ENCODE results near the gene PALS1. TPM values are rescaled to one million over a fixed set of nuclear protein-coding genes. Genes with fewer than 3 reads are reported as not detected.

The PALS1 gene
- total and polyA plus RNA-seq, 2 of the 8 experiments (the other 6 are each of a cell fraction or from before 2014, with no cell fraction given), result 6.7 to 25.1 TPM

DNA sequence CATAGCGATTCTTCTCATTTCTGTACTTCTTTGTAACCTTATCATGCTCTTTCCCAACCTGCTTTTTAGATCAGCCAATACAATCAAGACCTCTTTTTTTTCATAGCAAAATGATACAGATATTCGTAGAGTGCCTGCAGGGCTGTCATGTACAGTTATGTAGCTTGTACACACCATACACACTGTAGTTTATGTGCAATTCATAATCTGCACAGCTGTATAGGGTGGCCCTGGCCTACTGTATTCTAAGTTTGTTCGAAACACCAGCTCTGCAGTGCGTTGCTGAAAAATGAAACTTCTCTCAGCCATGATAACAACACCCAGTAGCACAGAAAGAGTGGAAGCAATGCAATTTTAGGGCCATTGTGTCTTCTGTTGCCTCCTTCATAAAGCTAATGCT, 15.7 kb upstream of the PALS1 start:
- H4K20me1 ChIP-seq (replicated peaks in 1 of 2; ENCODE audit: control insufficient read depth in 1 of 2, insufficient read depth in 2 of 2, low read length in 2 of 2), result no peaks in the 10 kb centered on the region
- H3K56ac ChIP-seq (replicated peaks; ENCODE audit: insufficient read length, low read depth, low read length), result no peak overlapping the region
- no peak overlapping the region for H3K18ac ChIP-seq (ENCODE audit: extremely low read depth, low read length)
- no peak overlapping the region for H4K8ac ChIP-seq (ENCODE audit: extremely low read depth, insufficient read depth, low read length)
- POLR2A ChIA-PET (ENCODE audit: partially characterized antibody), result interaction anchor here (0.5 to 1.4 kb wide), 2 partner anchors 12 to 17 kb away, joined by 3 to 5 read pairs; no protein-coding TSS in a partner anchor
- DNase-seq (ENCODE audit: low read depth in 1 of 2, low spot score in 2 of 2) (no peak), FAIRE-seq (no peak)
- H3K4me1 ChIP-seq (replicated peaks in 1 of 4; ENCODE audit: control insufficient read depth in 3 of 4, insufficient read depth in 4 of 4, low read length in 3 of 4), result no peaks in the 10 kb centered on the region
- H3K4ac ChIP-seq (replicated peaks; ENCODE audit: insufficient read length, low read depth, low read length), result no peak overlapping the region
- H2BK20ac ChIP-seq (ENCODE audit: low read length), result no peak overlapping the region
- H2AK5ac ChIP-seq (ENCODE audit: low read depth, low read length), result no peak overlapping the region
- H2BK12ac ChIP-seq (ENCODE audit: low read depth, low read length), result no peak overlapping the region
- no peak overlapping the region for H3K23ac ChIP-seq (ENCODE audit: insufficient read length)
- H3K79me1 ChIP-seq (ENCODE audit: low read depth, low read length), result no peaks in the 10 kb centered on the region
- H3K4me3 ChIP-seq (ENCODE audit: extremely low read depth in 1 of 4, insufficient read depth in 2 of 4, low read depth in 3 of 4, low read length in 4 of 4), result no peak overlapping the region
- H3K79me2 ChIP-seq (ENCODE audit: control insufficient read depth in 1 of 2, insufficient read depth in 2 of 2, low read length in 2 of 2), result no peaks in the 10 kb centered on the region
- no peak overlapping the region for H2BK15ac ChIP-seq (ENCODE audit: low read length)
- no peak overlapping the region for H3K14ac ChIP-seq (ENCODE audit: insufficient read length)
- no peak overlapping the region for H3K4me2 ChIP-seq (ENCODE audit: insufficient read depth in 1 of 2, low read depth in 2 of 2, low read length in 2 of 2)
- H2BK120ac ChIP-seq (replicated peaks; ENCODE audit: low read depth, low read length), result no peak overlapping the region
- H3K36me3 ChIP-seq (ENCODE audit: control insufficient read depth in 2 of 4, insufficient read depth in 4 of 4, low read length in 3 of 4), result no peaks in the 10 kb centered on the region
- H3K27me3 ChIP-seq (replicated peaks in 1 of 4; ENCODE audit: control insufficient read depth in 3 of 4, extremely low read depth in 1 of 4, insufficient read depth in 3 of 4, low read length in 3 of 4), result no peaks in the 10 kb centered on the region
- CTCF ChIA-PET (ENCODE audit: partially characterized antibody), result interaction anchor here (0.6 to 1.4 kb wide), 7 partner anchors 9 to 60 kb away, joined by 3 to 4 read pairs (median 3); no protein-coding TSS in a partner anchor
- no peak overlapping the region for H2AFZ ChIP-seq (ENCODE audit: low read length)
- 96% methylated on average over 4 of the region's 4 CpGs; no CpG with 5 or more reads in 1 of the 2 experiments for WGBS, 2 experiments (ENCODE audit: extremely low coverage in 1 of 2, insufficient coverage in 1 of 2, insufficient read length in 1 of 2, insufficient replicate concordance in 2 of 2, low coverage in 1 of 2, low lambda C conversion rate in 2 of 2, missing lambda C conversion rate in 1 of 2)
- H4K5ac ChIP-seq (ENCODE audit: insufficient read length, low read depth, low read length), result no peak overlapping the region
- no peak overlapping the region for H4K91ac ChIP-seq (replicated peaks; ENCODE audit: insufficient read length, low read length)
- H3K27ac ChIP-seq (ENCODE audit: low read depth, low read length), result no peak overlapping the region
- no peaks in the 10 kb centered on the region for H3K23me2 ChIP-seq (ENCODE audit: low read depth, low read length)
- no peak overlapping the region for H3K9ac ChIP-seq (replicated peaks in 1 of 4; ENCODE audit: extremely low read depth in 1 of 4, low read depth in 3 of 4, low read length in 3 of 4)
- TF ChIP-seq, protein P1, sequence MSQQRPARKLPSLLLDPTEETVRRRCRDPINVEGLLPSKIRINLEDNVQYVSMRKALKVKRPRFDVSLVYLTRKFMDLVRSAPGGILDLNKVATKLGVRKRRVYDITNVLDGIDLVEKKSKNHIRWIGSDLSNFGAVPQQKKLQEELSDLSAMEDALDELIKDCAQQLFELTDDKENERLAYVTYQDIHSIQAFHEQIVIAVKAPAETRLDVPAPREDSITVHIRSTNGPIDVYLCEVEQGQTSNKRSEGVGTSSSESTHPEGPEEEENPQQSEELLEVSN (IDR thresholded peaks at IDR 0.05), result no peak
- no peak for TF ChIP-seq JUN (IDR thresholded peaks at IDR 0.05; ENCODE audit: low read depth, low read length)
- TF ChIP-seq SIRT6 (IDR thresholded peaks at IDR 0.05; ENCODE audit: low read length), result no peak
- TF ChIP-seq BACH1 (IDR thresholded peaks at IDR 0.05; ENCODE audit: low read length), result no peak
- no peaks in the 10 kb centered on the region for H3K9me3 ChIP-seq (ENCODE audit: insufficient read depth in 2 of 2, low read depth in 1 of 2, low read length in 1 of 2)
- H2BK5ac ChIP-seq (ENCODE audit: low read depth, low read length), result no peak overlapping the region
